Thymus (tissue), 14 donors: ENCODE results near the gene ZFAND4. TPM values are rescaled to one million over a fixed set of nuclear protein-coding genes. Genes with fewer than 3 reads are reported as not detected.
"Not testable (repeated sequence)": the region's sequence is repeated elsewhere in the genome, so short reads cannot be mapped to it uniquely, and the experiment has no call there.

Experiments used
- DNase-seq, 9 donors: peaks; one replicate each; pipeline ENCODE4 v3.0.0-alpha.2; 2013; ENCODE audit warnings: low spot score in 9 of 9, low read depth in 6 of 9, missing footprints in 1 of 9
- H3K27ac ChIP-seq, 2 donors: one replicate each; pipeline ENCODE4 v1.5.1; 2013; ENCODE audit warnings: control low read depth in 1 of 2, low read depth in 1 of 2, low read length in 1 of 2, mild to moderate bottlenecking in 1 of 2, moderate library complexity in 1 of 2
- H3K27me3 ChIP-seq, 2 donors: one replicate each; pipeline ENCODE4 v1.5.1; 2013; ENCODE audit warnings: low read length in 1 of 2; ENCODE audit not compliant: control insufficient read depth in 2 of 2, insufficient read depth in 1 of 2
- H3K36me3 ChIP-seq, 2 donors: one replicate each; pipeline ENCODE4 v1.5.1; 2013; ENCODE audit warnings: low read length in 1 of 2, mild to moderate bottlenecking in 1 of 2, moderate library complexity in 1 of 2; ENCODE audit not compliant: control insufficient read depth in 2 of 2, insufficient read depth in 2 of 2
- H3K4me1 ChIP-seq, 2 donors: one replicate each; pipeline ENCODE4 v1.5.1; 2013; ENCODE audit warnings: low read length in 2 of 2; ENCODE audit not compliant: control insufficient read depth in 2 of 2, insufficient read depth in 2 of 2
- H3K4me3 ChIP-seq, 2 donors: one replicate each; pipeline ENCODE4 v1.5.1; 2013; ENCODE audit warnings: low read length in 2 of 2, control low read depth in 1 of 2, mild to moderate bottlenecking in 1 of 2
- H3K9me3 ChIP-seq, 2 donors: one replicate each; pipeline ENCODE4 v1.5.1; 2013; ENCODE audit warnings: low read length in 1 of 2, mild to moderate bottlenecking in 1 of 2; ENCODE audit not compliant: control insufficient read depth in 2 of 2, insufficient read depth in 1 of 2
- WGBS: extraction: QIAGEN DNeasy Blood & Tissue Kit; methylation state at CpG from one replicate; pipeline ENCODE4 v1.1.7; 2013; 5-methylcytosine and 5-hydroxymethylcytosine counted together
- long read RNA-seq, 10 donors: transcript quantifications; one replicate each; lab custom pipeline, GENCODE V29; 2026
- polyA plus RNA-seq: library from polyadenylated mRNA; stranded (reverse); fragments of 200-250 nt; gene quantifications from one replicate; pipeline ENCODE4 v1.2.3, GENCODE V29; 2013
- total RNA-seq: library from RNA; stranded (reverse); fragments of 120-200 nt; gene quantifications from one replicate; pipeline ENCODE4 v1.2.4, GENCODE V29; 2013
- donor health status: healthy.

ZFAND4 gene
- total RNA-seq (20.4 TPM), polyA plus RNA-seq (10.3 TPM)
- long read RNA-seq, donor 1 = 0 reads
- long read RNA-seq, donor 2 = 0 reads
- long read RNA-seq, donor 3 = 0 reads
- long read RNA-seq, donor 4, partial matches to known transcripts = 15 of 15 reads
- long read RNA-seq, donor 4, other reads (novel, unspliced or antisense) = 0 of 15 reads
- long read RNA-seq, donor 5 = 0 reads
- long read RNA-seq, donor 6 = 0 reads
- long read RNA-seq, donor 7 = 0 reads
- long read RNA-seq, donor 8 = 0 reads
- long read RNA-seq, donor 9 = 0 reads
- long read RNA-seq, donor 10 = 0 reads

- Histone ChIP-seq H3K27ac (peak within 1 kb of the TSS; percentile 80 to 85), H3K27me3 (no peaks in the 10 kb centered on the region), H3K9me3 (peaks cover 0 to 4% of the 10 kb centered on the region in 2 donors), H3K4me1 (peaks cover 3 to 6% of the 10 kb centered on the region in 2 donors), H3K36me3 (no peaks in the 10 kb centered on the region), H3K4me3 (peak within 1 kb of the TSS; percentile 76 to 87)
- DNase-seq = peak; percentile 65 to 96 (median 88)
- 1% methylated on average over 96 of the region's 96 CpGs for WGBS
These were observed at the start of gene ZFAND4 for GRCh38 chr10:45672181-45673073. ZFAND4 (minus strand) TSS chr10:45672772; CDS start chr10:45663725, 9,047 bp downstream.

DNA sequence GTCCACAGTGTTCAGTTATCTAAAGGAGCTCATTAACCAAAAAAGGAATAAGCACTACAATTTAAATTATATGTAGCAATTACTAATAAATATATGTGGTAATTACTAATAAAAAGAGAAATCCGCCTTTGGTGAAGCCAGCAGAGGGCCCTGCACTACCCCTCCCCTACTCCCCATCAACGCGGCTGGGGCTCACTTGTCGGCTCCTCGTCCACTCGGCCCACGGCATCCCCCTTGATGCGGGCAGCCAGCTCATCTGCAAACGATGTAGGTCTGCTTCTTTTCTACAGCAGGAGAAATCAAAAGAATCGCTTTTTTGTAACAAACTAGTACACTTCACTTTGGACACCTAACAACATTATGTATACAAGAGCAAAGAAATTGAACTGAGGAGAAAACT is 48.9 kb upstream of the ZFAND4 start:
- not testable (repeated sequence) for DNase-seq, H3K9me3 ChIP-seq, H3K4me1 ChIP-seq, H3K27me3 ChIP-seq, H3K4me3 ChIP-seq, H3K36me3 ChIP-seq, H3K27ac ChIP-seq
- whole genome bisulfite sequencing = 95% methylated on average over 10 of the region's 10 CpGs

DNA sequence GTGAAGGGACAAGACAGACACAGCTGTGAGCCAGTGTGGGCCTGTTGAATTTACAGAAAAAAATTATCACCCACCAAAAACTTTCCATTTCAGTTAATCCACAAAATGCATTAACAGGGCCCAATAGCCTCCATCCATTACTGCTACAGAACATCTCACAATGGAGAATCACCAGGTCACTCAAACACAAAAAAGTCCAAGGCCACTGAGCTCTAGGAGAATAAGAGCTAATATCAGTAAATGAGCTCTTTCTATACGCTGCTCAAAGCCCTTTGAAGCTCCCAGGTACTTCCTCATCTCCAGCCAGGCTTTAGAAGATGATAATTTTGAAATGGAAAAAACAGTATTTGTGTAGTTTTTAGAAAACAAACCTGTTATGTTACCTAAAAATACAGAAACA is 45.1 kb upstream of the ZFAND4 start:
- H3K27ac ChIP-seq, H3K4me1 ChIP-seq, H3K36me3 ChIP-seq, H3K4me3 ChIP-seq, H3K9me3 ChIP-seq, DNase-seq, H3K27me3 ChIP-seq: not testable (repeated sequence)
- 88% methylated on average over 1 of the region's 1 CpG for WGBS

DNA sequence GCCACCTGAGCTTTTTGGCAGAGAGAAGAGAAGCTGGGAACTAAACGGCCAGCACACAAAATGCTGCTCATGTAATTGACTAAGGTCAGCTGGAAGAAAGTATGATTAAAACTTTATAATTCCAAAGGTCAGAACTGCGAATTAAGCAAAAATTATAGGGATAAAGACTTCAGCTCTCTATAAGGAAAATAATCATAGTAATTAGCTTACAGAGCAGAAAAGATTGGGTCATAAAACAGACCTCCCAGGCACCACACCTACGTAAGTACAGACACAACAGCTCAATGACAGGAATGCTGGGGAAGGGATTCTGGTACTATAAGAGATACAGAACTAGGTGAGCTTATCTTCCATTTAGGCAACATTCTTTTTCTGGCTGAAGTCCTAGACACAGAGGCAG is 44.5 kb upstream of the ZFAND4 start:
- 93% methylated on average over 3 of the region's 3 CpGs for WGBS
- H3K36me3 ChIP-seq = not testable (repeated sequence)

GRCh38 chr10:45711223-45711622 is 38.7 kb upstream of the ZFAND4 start:
- H3K9me3 ChIP-seq, H3K27ac ChIP-seq, H3K36me3 ChIP-seq, H3K27me3 ChIP-seq, H3K4me3 ChIP-seq, DNase-seq, H3K4me1 ChIP-seq: not testable (repeated sequence)
- 93% methylated on average over 3 of the region's 5 CpGs for WGBS

More for the DNA sequence above, 44.5 kb upstream of the ZFAND4 start:
- not testable (repeated sequence) for H3K4me1 ChIP-seq, H3K4me3 ChIP-seq, H3K9me3 ChIP-seq, DNase-seq, H3K27ac ChIP-seq, H3K27me3 ChIP-seq

- not testable (repeated sequence) for H3K27ac ChIP-seq, H3K4me1 ChIP-seq, H3K27me3 ChIP-seq, DNase-seq, H3K4me3 ChIP-seq, H3K9me3 ChIP-seq, H3K36me3 ChIP-seq
- 85% methylated on average over 2 of the region's 3 CpGs for WGBS
These were observed 37.7 kb upstream of the ZFAND4 start for GRCh38 chr10:45710200-45710796.

GRCh38 chr10:45678467-45678866 is 5.9 kb upstream of the ZFAND4 start:
- DNase-seq, H3K9me3 ChIP-seq, H3K27ac ChIP-seq, H3K4me1 ChIP-seq, H3K4me3 ChIP-seq, H3K27me3 ChIP-seq, H3K36me3 ChIP-seq: not testable (repeated sequence)
- 96% methylated on average over 12 of the region's 14 CpGs for WGBS

- no peak overlapping the region for H3K4me3 ChIP-seq
- H3K9me3 ChIP-seq = peaks cover 0 to 4% of the 10 kb centered on the region in 2 donors
- WGBS = 95% methylated on average over 8 of the region's 8 CpGs
- H3K36me3 ChIP-seq = no peaks in the 10 kb centered on the region
- H3K4me1 ChIP-seq = peaks cover 3 to 6% of the 10 kb centered on the region in 2 donors
- no peaks in the 10 kb centered on the region for H3K27me3 ChIP-seq
- no peak overlapping the region for H3K27ac ChIP-seq
- DNase-seq = no peak
These were observed 2.8 kb upstream of the ZFAND4 start for GRCh38 chr10:45675388-45675787.

DNA sequence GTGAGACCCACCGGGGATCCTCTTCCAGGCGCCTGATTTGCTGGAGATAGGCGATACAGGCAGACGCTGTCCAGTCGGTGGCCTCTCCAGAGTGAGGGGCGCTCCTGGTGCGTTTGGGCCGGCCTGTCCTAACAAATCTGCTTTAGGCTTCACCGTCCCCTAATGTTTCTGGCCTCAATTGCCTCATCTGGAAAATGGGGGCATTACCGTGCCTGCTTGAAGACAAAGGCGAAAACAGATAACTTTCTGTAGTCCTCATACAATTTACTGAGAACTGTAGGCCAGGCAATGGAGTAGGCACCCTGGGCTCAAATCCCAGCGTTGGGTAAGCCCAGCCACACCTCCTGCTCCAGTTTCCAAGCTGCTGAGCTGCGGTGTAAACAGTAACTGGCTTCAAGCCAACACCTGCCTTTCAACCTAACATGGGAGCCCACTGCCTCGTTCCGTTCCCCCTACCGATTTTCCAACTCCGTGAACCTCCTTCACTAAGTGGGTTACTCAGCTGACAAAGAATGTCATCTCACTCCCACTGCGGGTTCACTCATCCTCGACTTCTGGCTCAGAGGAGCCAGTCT is 589 bp upstream of the ZFAND4 start:
- WGBS = 70% methylated on average over 19 of the region's 19 CpGs
- DNase-seq = no peak
- H3K27ac ChIP-seq = peak overlapping the region; percentile 72 to 85
- peaks cover 0 to 4% of the 10 kb centered on the region in 2 donors for H3K9me3 ChIP-seq
- H3K36me3 ChIP-seq = no peaks in the 10 kb centered on the region
- peaks cover 3 to 6% of the 10 kb centered on the region in 2 donors for H3K4me1 ChIP-seq
- no peaks in the 10 kb centered on the region for H3K27me3 ChIP-seq
- peak overlapping the region; percentile 76 to 87 for H3K4me3 ChIP-seq
